ENCODE data around the gene USP3. TPM values are rescaled to one million over a fixed set of nuclear protein-coding genes. Genes with fewer than 3 reads are reported as not detected.

Gene USP3
- total and polyA plus RNA-seq, 7 donors, result 9.4 to 13.6 (median 10.9) TPM

DNA sequence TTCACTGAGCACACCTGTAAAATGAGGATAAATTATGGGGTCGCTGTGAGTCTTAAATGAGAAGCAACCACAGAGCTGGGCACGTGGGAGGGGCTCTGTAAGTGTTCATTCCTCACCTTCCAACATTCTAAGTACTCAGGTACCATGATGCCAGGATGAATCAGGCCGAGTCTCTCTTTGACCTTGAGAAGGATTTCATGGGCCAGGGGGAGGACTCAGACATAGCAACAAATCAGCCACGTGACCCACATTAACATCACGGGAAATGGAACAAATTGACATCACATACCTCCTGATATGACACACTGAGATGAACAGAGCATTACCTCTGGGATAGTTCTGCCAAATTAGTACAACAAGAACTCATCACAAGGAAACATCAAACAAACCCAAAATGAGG lies 35.2 kb upstream of the USP3 start:
- Histone ChIP-seq H3K27me3 (ENCODE audit: insufficient read depth in 3 of 3, low read length in 2 of 3) (no peaks in the 10 kb centered on the region), H3K9me3 (no peaks in the 10 kb centered on the region), H3K36me3 (ENCODE audit: insufficient read depth in 1 of 2, low read depth in 1 of 2) (no peaks in the 10 kb centered on the region), H3K4me1 (no peaks in the 10 kb centered on the region), H3K4me3 (no peak overlapping the region), H3K27ac (no peak overlapping the region)
- 86 to 87% (median 86%) methylated on average over 5 of the region's 5 CpGs for WGBS, 3 donors
- no peak for ATAC-seq
- intact Hi-C loops (cut with DNase I), result loop anchor here in 1 of 2 donors (5.0 kb wide), 1 partner anchor 128 kb away; the partner anchor contains the start of gene FBXL22
- no peak for DNase-seq
- TF ChIP-seq, protein P1, sequence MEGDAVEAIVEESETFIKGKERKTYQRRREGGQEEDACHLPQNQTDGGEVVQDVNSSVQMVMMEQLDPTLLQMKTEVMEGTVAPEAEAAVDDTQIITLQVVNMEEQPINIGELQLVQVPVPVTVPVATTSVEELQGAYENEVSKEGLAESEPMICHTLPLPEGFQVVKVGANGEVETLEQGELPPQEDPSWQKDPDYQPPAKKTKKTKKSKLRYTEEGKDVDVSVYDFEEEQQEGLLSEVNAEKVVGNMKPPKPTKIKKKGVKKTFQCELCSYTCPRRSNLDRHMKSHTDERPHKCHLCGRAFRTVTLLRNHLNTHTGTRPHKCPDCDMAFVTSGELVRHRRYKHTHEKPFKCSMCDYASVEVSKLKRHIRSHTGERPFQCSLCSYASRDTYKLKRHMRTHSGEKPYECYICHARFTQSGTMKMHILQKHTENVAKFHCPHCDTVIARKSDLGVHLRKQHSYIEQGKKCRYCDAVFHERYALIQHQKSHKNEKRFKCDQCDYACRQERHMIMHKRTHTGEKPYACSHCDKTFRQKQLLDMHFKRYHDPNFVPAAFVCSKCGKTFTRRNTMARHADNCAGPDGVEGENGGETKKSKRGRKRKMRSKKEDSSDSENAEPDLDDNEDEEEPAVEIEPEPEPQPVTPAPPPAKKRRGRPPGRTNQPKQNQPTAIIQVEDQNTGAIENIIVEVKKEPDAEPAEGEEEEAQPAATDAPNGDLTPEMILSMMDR (IDR thresholded peaks at IDR 0.05), result no peak

GRCh38 chr15:63469984-63470383 lies 34.4 kb upstream of the USP3 start:
- TF ChIP-seq, protein P1 (IDR thresholded peaks at IDR 0.05), result no peak
- Histone ChIP-seq H3K27me3 (ENCODE audit: insufficient read depth in 3 of 3, low read length in 2 of 3) (no peaks in the 10 kb centered on the region), H3K4me1 (no peaks in the 10 kb centered on the region), H3K4me3 (no peak overlapping the region), H3K36me3 (ENCODE audit: insufficient read depth in 1 of 2, low read depth in 1 of 2) (no peaks in the 10 kb centered on the region), H3K9me3 (no peaks in the 10 kb centered on the region), H3K27ac (no peak overlapping the region)
- intact Hi-C loops (cut with DNase I), result loop anchor here in 1 of 2 donors (5.0 kb wide), 1 partner anchor 127 kb away; the partner anchor contains the start of gene FBXL22
- DNase-seq, result no peak
- WGBS, 3 donors, result 73 to 97% (median 97%) methylated on average over 2 of the region's 2 CpGs
- ATAC-seq, result no peak

GRCh38 chr15:63473007-63473748 lies 31.2 kb upstream of the USP3 start:
- no peak for ATAC-seq
- TF ChIP-seq, protein P1 (IDR thresholded peaks at IDR 0.05), result no peak
- no peaks in the 10 kb centered on the region for H3K36me3 ChIP-seq (ENCODE audit: insufficient read depth in 1 of 2, low read depth in 1 of 2)

GRCh38 chr15:63473749-63473998 lies 30.7 kb upstream of the USP3 start:
- TF ChIP-seq, protein P1 (IDR thresholded peaks at IDR 0.05), result no peak
- DNase-seq (no peak), ATAC-seq (no peak)
- Histone ChIP-seq H3K9me3 (no peaks in the 10 kb centered on the region), H3K27ac (no peak overlapping the region), H3K4me1 (no peaks in the 10 kb centered on the region), H3K27me3 (ENCODE audit: insufficient read depth in 3 of 3, low read length in 2 of 3) (no peaks in the 10 kb centered on the region), H3K36me3 (ENCODE audit: insufficient read depth in 1 of 2, low read depth in 1 of 2) (no peaks in the 10 kb centered on the region), H3K4me3 (no peak overlapping the region)
- intact Hi-C loops (cut with DNase I), result no loop called here
- WGBS, 3 donors, result 94 to 100% (median 100%) methylated on average over 1 of the region's 1 CpG

More at GRCh38 chr15:63473007-63473748, 31.2 kb upstream of the USP3 start:
- no peaks in the 10 kb centered on the region for H3K27me3 ChIP-seq (ENCODE audit: insufficient read depth in 3 of 3, low read length in 2 of 3)
- H3K4me1 ChIP-seq, result no peaks in the 10 kb centered on the region
- intact Hi-C loops (cut with DNase I), result no loop called here
- no peak overlapping the region for H3K27ac ChIP-seq
- 85 to 90% (median 88%) methylated on average over 9 of the region's 9 CpGs for WGBS, 3 donors
- no peak for DNase-seq
- no peaks in the 10 kb centered on the region for H3K9me3 ChIP-seq
- H3K4me3 ChIP-seq, result no peak overlapping the region

Data from psoas muscle (tissue), 8 donors.